DOHH2 (cell line): ENCODE results near the gene TBC1D20.
"Not testable (repeated sequence)": the region's sequence is repeated elsewhere in the genome, so short reads cannot be mapped to it uniquely, and the experiment has no call there.

Experiments used
- H3F3A ChIP-seq: fragments of 200-600 bp; sonication (generic), shearing (Covaris generic); 2 replicates; pipeline ENCODE4 v1.6.0; 2016; ENCODE audit warnings: antibody characterized with exemption, mild to moderate bottlenecking; ENCODE audit not compliant: control insufficient read depth, insufficient read depth
- H3K27ac ChIP-seq: fragments of 200-600 bp; sonication (generic); 2 replicates; pipeline ENCODE4 v1.5.1; 2014; ENCODE audit warnings: low read depth, mild to moderate bottlenecking, low read length, moderate library complexity
- H3K27me3 ChIP-seq: fragments of 200-600 bp; sonication (generic); 2 replicates; pipeline ENCODE4 v1.6.1; 2014; ENCODE audit warnings: mild to moderate bottlenecking, low read length, mixed read lengths; ENCODE audit not compliant: control insufficient read depth
- H3K36me3 ChIP-seq: fragments of 200-600 bp; sonication (generic); 2 replicates; pipeline ENCODE4 v1.6.1; 2014; ENCODE audit warnings: mild to moderate bottlenecking, low read length, moderate library complexity, mixed read lengths; ENCODE audit not compliant: control insufficient read depth
- H3K4me1 ChIP-seq: fragments of 200-600 bp; sonication (generic); 2 replicates; pipeline ENCODE4 v1.6.1; 2014; ENCODE audit warnings: mild to moderate bottlenecking, low read length, mixed read lengths; ENCODE audit not compliant: control insufficient read depth
- H3K4me2 ChIP-seq: fragments of 200-600 bp; sonication (generic); 2 replicates; pipeline ENCODE4 v1.6.0; 2014; ENCODE audit warnings: mild to moderate bottlenecking, low read length, moderate library complexity
- H3K4me3 ChIP-seq: fragments of 200-600 bp; sonication (generic); 2 replicates; pipeline ENCODE4 v1.5.1; 2014; ENCODE audit warnings: mild to moderate bottlenecking, low read length, mixed read lengths
- H3K79me2 ChIP-seq: fragments of 200-600 bp; sonication (generic); 2 replicates; pipeline ENCODE4 v1.6.1; 2014; ENCODE audit warnings: mild to moderate bottlenecking, low read length, mixed read lengths; ENCODE audit not compliant: control insufficient read depth
- H3K9me2 ChIP-seq: fragments of 200-600 bp; sonication (generic); replicated peaks from 2 replicates; pipeline ENCODE4 v1.6.1; 2014; ENCODE audit warnings: mild to moderate bottlenecking, low read length, mixed read lengths; ENCODE audit not compliant: control insufficient read depth
- H3K9me3 ChIP-seq: fragments of 200-600 bp; sonication (generic); 2 replicates; pipeline ENCODE4 v1.6.1; 2014; ENCODE audit warnings: antibody characterized with exemption, low read length, mixed read lengths; ENCODE audit not compliant: control insufficient read depth, insufficient read depth
- H4K20me1 ChIP-seq: fragments of 200-600 bp; sonication (generic); 2 replicates; pipeline ENCODE4 v1.6.0; 2014; ENCODE audit warnings: low read depth, mild to moderate bottlenecking, antibody characterized with exemption, low read length, moderate library complexity; ENCODE audit not compliant: control insufficient read depth, insufficient read depth
- CTCF ChIP-seq: fragments of 200-600 bp; sonication (generic); IDR thresholded peaks from one replicate; pipeline ENCODE4 v1.5.1; 2014; ENCODE audit warnings: antibody characterized with exemption, mild to moderate bottlenecking, low read depth, low read length; ENCODE audit not compliant: poor library complexity, severe bottlenecking
- EZH2phosphoT487 ChIP-seq: fragments of 200-600 bp; sonication (generic); IDR thresholded peaks from 2 replicates; pipeline ENCODE4 v1.6.1; 2017; ENCODE audit warnings: borderline replicate concordance, mild to moderate bottlenecking, antibody characterized with exemption, low read length, moderate library complexity, mixed read lengths

The TBC1D20 gene

GRCh38 chr20:397432-398237, 64.7 kb downstream of the TBC1D20 start:
- peaks cover 49% of the 10 kb centered on the region for H3K36me3 ChIP-seq
- TF ChIP-seq CTCF (no peak), EZH2phosphoT487 (no peak)
- peaks cover 18% of the 10 kb centered on the region for H3K4me1 ChIP-seq
- H3K9me3 ChIP-seq: no peaks in the 10 kb centered on the region
- no peaks in the 10 kb centered on the region for H4K20me1 ChIP-seq
- no peaks in the 10 kb centered on the region for H3K9me2 ChIP-seq
- H3K4me3 ChIP-seq: no peak overlapping the region
- H3K4me2 ChIP-seq: no peak overlapping the region
- no peaks in the 10 kb centered on the region for H3K27me3 ChIP-seq
- H3K27ac ChIP-seq: no peak overlapping the region
- H3F3A ChIP-seq: no peaks in the 10 kb centered on the region
- no peaks in the 10 kb centered on the region for H3K79me2 ChIP-seq

- TF ChIP-seq CTCF (no peak), EZH2phosphoT487 (no peak)
- Histone ChIP-seq H3K36me3 (peaks cover 54% of the 10 kb centered on the region), H3K27ac (no peak overlapping the region), H3K9me2 (no peaks in the 10 kb centered on the region), H3K4me1 (peaks cover 11% of the 10 kb centered on the region), H3K27me3 (no peaks in the 10 kb centered on the region), H3K9me3 (no peaks in the 10 kb centered on the region), H3F3A (no peaks in the 10 kb centered on the region), H3K4me3 (no peak overlapping the region), H3K79me2 (no peaks in the 10 kb centered on the region), H3K4me2 (no peak overlapping the region), H4K20me1 (no peaks in the 10 kb centered on the region)
These were observed 65.5 kb downstream of the TBC1D20 start for GRCh38 chr20:396619-397431.

- H3K9me2 ChIP-seq: no peaks in the 10 kb centered on the region
- H3K36me3 ChIP-seq: peaks cover 58% of the 10 kb centered on the region
- H3K4me3 ChIP-seq: no peak overlapping the region
- H3K9me3 ChIP-seq: no peaks in the 10 kb centered on the region
- H3F3A ChIP-seq: no peaks in the 10 kb centered on the region
- no peaks in the 10 kb centered on the region for H4K20me1 ChIP-seq
- H3K27ac ChIP-seq: no peak overlapping the region
- no peaks in the 10 kb centered on the region for H3K27me3 ChIP-seq
- H3K4me2 ChIP-seq: no peak overlapping the region
- TF ChIP-seq CTCF (no peak), EZH2phosphoT487 (no peak)
- H3K4me1 ChIP-seq: peaks cover 7% of the 10 kb centered on the region
- H3K79me2 ChIP-seq: no peaks in the 10 kb centered on the region
These were observed 66.1 kb downstream of the TBC1D20 start for GRCh38 chr20:396252-396618.

GRCh38 chr20:393296-393695, 69.0 kb downstream of the TBC1D20 start:
- H3K4me2 ChIP-seq, H3K27me3 ChIP-seq, H3K4me1 ChIP-seq, H3K9me3 ChIP-seq, H3K27ac ChIP-seq, H3F3A ChIP-seq, H3K79me2 ChIP-seq, H3K4me3 ChIP-seq, H3K9me2 ChIP-seq, H4K20me1 ChIP-seq: not testable (repeated sequence)
- peaks cover 83% of the 10 kb centered on the region for H3K36me3 ChIP-seq
